ENCODE data around the gene MPZL3.

MPZL3 gene

DNA sequence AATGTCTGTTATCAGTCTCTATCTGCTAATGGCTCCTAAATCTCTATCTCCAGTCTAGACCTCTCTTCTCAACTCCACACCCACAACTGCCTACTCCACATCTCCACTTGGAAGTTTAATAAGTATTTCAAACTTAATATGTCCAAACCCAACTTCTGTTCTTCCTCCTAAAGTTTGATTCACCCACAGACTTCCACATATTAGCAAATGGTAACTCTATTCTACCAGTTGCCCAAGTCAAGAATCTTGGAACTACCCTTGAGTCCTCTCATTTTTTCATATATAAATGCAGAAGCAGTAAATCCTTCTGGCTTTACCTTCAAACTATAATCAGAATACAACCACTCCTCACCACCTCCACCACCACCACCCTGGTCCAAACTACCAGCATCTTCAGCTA, 20.7 kb downstream of the MPZL3 start:
- DNase-seq: no peak

DNA sequence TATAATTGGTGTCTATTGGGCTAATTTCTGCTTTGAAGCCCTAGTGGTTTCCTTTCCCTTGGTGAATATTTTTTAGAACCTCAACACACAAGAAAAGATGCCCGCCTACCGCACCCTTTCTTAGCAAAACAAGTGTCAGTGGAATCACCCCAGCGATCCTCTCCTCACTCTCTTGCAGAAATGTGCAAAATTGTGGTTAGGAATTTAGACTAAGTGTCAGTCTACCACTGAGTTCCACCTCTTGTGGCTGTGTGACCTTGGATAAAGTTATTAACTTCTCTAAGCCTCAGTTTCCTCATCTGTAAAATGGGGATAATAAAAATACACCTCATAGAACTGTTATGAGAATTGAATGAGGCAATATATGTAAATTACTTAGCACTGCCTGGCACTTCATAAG, 22.1 kb downstream of the MPZL3 start:
- no peak for DNase-seq

DNA sequence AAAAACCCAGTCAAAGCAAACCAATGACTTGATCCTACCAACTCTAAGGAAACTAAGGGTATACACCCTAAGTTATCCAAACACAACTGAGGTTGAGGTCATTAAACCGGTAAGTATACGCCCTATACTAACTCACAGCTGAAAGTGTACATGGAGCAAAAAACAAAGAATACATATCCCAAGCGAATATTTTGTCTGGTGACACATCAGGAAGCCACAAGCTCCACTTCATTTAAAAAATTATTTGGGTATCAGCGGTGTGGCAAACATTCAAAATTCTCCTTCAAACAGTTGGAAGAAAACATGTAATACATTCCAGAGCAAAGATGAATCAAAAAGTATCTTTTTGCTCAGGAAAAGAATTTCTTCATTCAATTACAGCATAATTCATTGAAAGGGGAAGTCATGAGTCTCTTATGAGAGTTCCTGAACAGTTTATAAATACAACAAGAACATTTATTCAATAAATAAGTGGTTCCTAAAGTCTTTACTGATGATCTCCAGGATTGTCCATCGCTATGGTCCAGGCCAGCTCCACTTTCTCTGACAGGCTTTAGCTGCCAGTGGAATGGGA, 22.8 kb downstream of the MPZL3 start:
- DNase-seq: no peak

DNA sequence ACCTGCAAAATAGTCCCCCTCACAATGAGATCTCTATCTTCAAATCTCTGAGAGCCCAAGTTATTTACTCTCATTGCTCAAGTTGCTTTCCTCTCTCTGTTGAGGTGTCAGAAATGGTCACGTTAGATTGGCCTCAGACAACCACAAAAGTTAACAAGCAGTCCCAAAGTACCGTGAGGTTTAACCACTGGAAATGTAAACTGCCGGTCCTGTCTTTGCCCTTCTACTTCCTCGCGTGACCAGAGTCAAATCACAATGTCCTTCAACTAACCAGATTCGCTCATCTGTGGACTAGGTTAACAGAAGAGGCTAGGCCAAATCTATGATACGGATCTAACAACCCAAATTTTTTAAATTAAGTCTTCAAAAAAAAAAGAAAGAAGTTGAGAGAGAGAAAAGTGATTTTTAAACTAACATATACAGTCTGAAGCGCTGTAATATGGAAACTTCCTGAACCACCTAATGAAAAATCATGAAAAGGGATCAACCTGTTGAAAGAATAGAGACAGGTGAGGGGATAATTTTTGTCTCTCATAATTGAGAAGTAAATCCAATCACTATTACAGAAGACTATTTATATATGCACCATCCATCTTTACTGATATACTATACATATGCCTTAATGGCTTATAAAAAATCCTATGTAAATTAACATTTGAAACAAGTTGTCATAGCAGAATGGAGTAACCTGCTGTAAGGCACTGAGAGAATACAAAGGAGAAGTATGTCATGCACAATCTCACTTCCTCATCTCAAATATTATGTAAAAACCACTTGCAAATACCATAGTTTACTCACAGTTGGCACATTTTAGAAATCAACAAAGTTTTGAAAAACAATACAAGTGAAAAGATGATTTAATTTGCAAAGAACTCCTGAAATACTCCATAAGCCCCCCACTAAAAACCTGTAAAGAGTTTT, 24.0 kb downstream of the MPZL3 start:
- DNase-seq: no peak

DNA sequence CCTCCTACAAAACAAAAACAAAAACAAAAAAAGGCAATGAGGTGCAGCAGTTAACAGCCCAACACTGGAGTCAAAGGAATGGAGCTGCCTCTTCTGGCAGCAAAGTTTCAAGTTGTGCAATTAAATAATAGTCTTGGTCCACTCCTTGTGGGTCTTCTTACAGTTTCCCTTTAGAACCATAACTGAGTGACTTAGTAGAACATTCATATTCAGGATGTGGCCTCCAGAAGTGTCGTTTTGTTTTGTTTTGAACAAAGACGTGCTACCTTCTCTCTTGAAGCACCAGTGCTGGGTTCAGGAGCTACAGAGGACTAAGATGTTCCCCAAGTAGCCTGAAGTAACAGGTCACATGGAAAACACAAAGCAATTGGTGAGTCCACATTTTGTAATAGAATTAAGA, 25.4 kb downstream of the MPZL3 start:
- no peak for DNase-seq

DNA sequence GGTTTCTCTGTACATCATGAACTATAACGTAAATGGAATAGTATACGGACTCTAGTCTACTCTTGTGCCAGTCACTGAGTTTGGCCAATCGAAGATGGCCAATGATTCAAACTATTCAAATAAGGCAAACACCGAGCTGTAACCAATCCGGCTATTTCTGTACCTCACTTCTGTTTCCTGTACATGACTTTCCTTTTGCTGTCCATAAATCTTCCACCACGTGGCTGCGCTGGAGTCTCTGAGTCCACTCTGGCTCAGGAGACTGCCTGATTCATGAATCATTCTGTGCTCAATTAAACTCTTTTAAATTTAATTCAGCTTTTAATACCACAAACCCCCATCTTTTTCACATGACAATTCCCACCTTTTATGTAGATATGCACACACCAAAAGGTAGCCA, 25.9 kb downstream of the MPZL3 start:
- peak; percentile 9 for DNase-seq

DNA sequence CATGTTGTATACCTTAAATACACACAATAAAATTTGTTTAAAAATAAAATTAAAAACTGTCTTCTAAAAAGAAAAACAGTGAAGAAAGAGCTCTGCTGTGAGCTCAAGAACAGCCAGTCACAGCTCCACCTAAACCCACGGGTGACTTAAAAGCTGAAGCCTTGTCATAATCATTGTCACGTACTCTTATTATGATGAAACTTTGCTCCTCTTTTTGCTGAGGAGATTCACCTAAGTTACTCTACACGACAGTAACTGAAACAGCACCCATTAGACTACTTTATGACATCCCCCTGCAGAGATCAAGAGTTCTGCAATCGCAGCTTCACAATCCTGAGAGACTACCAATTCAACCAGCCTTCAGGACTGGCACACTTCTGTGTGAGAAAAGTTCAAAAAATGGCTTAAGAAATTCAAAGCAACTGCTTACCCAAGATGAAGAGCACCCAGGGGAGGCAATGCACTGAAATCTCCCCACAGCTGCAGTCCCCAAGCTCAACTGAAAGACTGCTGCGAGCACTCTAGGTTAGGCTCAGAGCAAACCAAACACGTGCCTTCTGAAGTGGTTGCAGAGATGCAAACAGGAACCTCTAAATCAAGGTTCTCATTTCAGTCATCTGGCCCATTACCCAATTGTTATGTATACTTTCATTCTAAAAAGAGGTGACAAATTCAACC, 27.5 kb downstream of the MPZL3 start, which contains the start of gene JAML:
JAML (minus strand) TSS at position 501 of the 678 bp plus-strand sequence. CDS start 10,145 bp downstream, outside the sequence.
- DNase-seq: no peak

DNA sequence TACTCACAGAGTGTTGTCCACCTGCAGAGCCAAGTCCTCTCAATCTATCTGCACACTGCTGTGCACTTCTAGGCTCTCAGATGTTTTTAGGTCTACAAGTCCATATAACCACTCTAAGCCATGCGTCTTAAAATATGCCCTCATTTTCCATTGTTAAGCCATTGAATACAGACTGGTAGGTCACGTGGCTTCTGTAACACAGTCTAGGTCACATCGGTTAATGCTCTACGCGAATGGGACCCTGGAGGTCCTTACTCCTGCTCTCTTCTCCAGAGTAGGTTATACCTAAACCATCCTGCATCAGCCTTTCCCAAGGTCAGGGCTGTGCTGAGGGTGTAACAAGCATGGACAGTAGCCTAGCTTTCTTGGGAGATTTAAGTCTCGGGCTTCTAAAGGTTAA, 28.2 kb downstream of the MPZL3 start:
- no peak for DNase-seq

DNA sequence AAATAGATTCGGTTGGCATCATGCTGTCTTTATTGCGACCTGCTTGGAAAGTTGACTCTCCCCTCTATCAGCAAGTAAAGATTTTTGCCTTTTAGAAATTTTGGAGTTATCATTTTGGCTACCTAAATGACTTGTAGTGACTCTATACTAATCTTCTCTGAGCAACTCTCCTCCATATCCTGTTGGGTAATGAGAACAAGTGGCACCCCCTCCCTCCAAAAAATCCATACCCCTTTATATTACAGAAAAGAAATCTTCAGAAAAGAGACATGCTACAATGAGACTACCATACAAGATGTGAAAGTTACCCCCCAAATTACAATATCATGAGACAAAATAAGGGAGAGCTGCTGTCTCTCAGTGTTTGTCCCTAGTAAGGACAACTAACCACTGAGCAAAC, 28.6 kb downstream of the MPZL3 start:
- DNase-seq: no peak

DNA sequence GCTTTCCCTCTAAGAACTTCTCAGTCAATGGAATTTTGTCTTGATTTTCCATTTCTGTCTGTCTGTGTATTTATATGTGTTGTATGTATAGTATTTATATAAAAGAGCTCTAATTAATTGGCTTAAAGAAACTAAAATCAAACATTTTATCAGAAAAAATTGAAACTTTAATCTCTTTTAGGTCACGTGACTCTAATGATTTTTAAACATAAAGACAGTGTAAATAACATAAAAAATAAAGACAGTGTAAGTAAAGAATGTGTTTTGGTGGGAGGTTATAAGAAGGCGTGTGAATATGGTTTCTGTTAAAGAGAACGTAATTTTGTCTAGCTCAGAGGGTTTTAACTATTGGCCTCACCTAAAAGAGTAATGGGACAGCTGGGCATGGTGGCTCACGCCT, 29.7 kb downstream of the MPZL3 start:
- DNase-seq: no peak

DNA sequence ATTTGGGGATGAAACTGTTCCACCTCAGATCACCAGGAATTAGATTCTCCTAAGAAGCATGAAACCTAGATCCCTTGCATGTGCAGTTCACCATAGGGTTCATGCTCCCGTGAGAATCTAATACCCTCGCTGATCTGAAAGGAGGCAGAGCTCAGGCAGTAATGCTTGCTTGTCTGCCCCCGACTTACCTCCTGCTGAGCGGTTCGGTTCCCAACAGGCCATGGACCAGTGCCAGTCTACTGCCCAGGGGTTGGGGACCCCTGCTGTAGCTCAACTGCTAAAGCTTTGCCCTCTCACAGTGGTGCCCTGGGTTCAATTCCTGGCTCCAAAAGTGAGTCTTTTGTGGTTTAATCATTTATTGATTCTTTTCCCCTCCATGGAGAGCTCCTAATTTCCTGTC, 30.7 kb downstream of the MPZL3 start:
- no peak for DNase-seq

DNA sequence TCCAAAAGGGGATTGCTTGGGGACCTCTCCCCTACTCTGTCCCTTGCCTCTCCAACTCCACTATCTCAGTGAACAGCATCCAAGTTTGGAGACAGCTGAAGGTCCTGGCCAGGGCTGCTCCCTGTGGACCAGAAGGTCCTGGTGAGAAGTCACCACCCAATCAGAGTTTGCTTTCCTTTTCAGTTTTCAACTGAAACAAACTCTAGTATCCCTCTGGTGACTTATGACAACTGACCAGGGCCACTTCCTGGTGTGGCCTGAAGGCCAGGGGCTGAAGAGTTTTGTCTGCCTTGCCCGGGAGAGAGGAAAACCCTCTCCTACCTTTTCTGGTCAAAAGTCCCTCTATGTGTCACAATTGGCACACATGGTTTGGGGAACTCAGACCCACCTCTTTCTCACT, 32.4 kb downstream of the MPZL3 start:
- no peak for DNase-seq

DNA sequence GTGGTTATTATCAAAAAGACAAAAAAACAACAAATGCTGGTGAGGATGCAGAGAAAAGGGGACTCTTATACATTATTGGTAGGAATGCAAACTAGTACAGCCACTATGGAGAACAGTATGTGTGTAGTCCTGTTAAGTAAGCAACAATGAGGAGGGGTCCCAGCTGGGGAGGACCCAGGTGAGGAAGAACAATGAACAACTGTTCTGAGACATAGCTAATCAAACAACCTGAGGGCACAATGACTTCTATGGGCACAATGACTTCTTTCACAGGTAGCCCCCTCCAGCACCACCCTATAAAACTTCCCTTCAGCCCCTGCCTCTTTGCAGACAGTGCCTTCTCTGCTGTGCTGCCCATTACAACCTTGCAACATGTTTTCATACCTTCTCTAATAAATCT, 32.9 kb downstream of the MPZL3 start:
- DNase-seq: no peak

DNA sequence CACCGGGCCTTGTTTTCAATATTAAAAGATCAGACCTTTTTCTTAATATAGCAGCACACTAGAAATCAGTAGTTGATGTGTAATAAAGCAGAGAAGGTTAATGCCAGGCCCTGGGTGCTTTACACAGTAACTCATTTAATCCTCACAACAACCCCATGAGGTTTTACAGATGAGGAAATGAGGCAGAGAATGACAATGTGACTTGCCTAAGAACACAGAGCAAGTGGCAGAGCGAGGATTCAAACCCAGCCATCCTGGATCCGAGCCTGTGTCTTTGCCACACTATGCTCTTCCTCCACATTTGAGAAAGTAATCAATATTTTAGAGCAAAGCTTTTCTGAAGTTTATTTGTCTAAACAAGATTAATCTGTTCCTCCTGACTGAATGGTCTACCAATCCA, 34.6 kb downstream of the MPZL3 start:
- no peak for DNase-seq

DNA sequence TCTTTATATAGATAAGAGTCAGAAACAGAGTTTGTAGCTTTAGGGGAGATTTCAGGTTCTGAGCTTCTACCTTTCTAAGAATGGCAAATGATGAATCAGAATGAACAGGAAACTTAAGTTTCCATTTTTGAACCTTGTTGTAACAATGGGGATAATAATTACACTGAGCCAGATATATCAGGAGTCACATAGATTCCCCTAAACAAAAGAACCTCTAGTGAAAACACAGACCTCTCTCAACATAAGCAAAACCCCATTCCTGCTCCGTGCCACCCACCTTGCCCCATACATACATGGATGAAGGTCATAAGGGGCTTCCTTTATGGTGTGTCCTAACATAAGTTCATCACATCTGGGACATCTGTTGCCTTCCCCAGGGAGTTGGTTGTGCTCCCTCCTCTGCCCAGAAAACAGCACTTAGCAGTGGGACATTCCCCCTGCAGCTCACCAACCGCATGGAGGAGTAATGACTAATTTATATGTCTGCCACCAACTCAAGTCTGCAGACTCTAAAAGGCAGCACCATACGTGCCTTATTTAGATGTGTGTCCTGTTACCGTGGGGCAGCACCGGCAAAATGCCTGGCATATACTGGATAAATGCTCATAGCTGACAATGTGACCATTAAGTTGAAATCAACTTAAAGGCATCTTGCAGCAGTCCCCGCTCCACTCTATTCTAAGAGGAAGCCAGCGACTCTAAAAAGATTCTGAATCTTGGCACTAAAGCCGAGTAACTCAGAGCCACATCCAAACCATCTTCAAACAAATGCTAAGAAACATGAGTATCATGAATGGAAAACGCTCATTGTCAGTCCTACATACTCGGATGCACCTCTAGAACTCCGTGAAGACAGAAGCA, 35.3 kb downstream of the MPZL3 start:
- DNase-seq: no peak

DNA sequence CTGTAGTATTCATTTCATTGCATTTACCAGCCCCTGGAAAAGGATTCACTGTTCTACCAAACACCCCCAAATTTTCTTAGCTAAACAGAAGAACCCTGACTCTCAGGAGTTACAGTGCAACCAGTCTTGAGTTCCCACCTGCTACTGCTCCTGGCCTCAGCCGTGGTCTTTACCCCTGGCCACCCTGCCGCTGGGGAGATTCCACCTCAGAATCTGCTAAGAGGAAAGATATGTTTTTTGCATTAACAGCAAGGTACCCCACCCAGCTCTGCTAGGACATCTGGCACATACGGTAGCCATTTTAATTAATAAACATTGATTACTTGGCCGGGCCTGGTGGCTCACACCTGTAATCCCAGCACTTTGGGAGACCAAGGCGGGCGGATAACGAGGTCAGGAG, 36.4 kb downstream of the MPZL3 start:
- DNase-seq: no peak

DNA sequence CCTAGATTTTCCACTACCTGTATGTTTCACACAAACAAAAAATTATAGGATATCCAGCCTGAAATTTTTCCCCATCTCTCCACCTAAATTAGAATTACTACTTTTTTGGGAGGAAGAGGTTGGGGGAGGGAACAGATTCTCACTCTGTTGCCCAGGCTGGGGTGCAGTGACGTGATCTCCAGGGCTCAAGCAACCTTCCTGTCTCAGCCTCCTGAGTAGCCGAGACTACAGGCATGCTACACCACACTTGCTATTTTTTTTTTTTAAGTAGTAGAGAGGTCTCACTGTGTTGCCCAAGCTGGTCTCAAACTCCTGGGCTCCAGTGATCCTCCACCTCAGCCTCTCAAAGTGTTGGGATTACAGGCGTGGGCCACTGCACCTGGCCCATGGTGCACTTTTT, 36.9 kb downstream of the MPZL3 start:
- no peak for DNase-seq

DNA sequence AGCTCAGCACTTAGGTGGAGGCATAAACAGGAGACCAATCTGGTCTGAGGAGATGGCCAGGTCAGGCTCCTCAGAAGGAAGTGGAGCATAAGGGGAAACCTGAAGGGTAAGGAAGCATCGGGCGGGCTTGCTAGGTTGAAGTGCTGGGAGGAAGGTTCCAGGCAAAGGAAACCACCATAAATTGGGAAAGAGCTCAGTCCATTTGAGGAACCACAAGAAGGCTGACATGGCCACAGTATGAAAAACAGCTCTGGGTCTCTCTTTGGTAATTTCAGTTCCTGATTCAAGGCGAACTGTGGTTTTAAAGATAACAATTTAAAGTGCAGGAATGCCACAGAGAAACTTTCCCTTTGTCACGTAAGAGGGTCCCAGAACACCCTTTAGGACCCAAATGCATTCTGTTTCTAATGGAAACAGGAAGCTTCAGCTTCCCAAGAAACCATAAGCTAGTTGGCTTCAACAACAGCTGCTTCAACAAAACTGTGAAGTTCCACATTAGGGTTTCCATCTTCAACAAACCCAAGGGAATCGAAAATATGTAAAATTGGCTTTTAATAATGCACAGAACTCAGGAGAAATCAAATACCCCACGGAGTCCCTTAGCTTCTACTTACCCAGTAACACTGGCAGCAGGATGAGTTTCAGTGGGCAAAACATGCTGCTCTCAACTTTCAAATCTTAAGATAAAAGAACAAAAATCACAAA, 37.8 kb downstream of the MPZL3 start:
- DNase-seq: no peak

DNA sequence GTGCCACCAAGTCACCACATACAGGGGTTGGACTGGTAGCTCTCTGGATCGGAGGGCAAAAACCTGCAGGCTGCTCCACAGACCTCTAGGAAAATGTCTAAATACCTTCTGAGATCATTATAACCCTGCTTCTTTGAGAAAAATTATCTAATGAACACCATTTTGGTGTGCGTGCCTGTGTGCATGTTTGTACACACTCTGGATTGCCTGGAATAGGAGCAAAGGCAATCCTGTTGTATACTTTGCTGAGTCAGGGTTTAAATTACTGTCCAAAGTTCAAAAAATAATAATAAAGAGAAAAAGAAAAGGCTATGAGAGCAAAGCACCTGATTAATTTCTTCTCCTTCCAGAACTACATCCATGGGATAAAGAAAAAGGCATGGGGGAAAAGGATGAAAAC, 38.4 kb downstream of the MPZL3 start:
- DNase-seq: no peak

DNA sequence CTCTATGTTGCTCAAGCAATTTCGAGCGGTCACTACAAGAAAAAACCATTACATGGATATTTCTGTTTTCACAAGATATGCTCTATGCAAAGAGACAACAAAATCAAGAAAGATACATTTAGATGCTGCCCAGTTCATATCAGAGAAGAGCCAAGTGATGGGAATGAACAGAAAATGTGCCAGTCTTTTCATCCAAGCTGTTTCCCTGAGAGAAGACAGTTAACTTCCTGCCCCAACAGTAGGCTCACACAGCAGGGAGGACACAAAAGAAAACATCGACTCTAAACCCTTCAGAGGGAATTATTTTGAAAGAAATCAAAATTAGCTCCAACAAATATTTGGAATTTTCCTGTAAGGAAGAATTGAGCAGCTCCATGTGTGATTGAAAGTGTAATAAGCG, 39.0 kb downstream of the MPZL3 start:
- no peak for DNase-seq

DNA sequence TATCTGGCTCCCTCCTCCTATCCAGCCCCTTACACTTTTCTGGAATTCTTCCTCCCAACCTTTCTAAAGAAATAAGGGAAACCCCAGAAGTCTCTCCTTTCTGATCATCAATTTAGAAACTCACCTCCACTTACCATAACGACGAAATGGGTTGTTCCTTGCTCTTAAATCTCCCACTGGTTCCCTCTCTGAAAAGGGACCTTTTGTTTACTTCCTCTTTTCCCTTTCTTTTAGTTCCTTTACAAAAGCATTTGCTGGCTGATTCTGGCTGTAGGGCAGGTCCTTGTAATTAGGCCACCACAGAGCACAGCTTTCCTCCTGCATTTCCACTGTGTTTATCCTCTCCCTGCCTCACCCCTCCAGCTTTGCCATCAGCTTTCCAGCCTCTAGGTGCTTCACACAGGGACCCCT, 39.4 kb downstream of the MPZL3 start:
- no peak for DNase-seq

DNA sequence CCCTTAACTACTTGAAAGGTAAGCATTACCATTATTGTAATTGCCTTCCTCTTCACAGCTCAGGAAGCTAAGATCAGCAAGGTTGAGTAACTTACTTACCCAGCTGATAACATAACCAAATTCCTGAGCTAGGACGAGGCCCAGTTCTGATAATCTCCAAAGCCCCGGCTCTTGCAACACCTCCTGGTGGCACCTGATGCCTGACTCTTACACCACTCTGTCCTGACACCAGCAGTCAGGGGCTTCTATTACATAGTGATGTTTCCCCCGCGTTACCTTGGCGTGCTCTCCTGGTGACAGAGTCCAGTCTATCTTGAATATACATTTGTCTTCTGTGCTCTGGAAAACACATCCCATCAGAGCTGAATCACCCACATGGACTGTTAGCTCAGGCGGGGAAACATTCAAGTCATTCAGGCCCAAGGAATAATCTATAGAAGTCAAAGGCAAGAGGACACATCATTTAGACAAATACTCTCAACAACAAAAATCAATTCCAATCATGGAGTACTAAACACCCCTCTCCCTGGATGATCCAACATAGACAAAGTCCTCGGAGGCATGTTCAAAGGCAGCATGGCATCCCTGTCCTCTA, 39.9 kb downstream of the MPZL3 start:
- DNase-seq: no peak
